A549 (cell line): ENCODE measurements around the gene PCDHGC4.

ENCODE experiments used
- CBX2 ChIP-seq: fragments of 200-600 bp; sonication (generic); IDR thresholded peaks from 2 replicates; pipeline ENCODE4 v1.6.1; 2016; ENCODE audit warnings: low read depth, mild to moderate bottlenecking, borderline replicate concordance
- CEBPB ChIP-seq, 2 experiments: fragments of >200 bp in 1 of 2; sonication (Bioruptor Twin) in 1 of 2; formaldehyde crosslinking in 1 of 2; IDR thresholded peaks; 2 replicates each; pipeline ENCODE4 v1.6.1; 2012 to 2016
- CTCF ChIP-seq: fragments of >200 bp; sonication (Bioruptor Twin); formaldehyde crosslinking; IDR thresholded peaks from 3 replicates; pipeline ENCODE4 v1.5.1; 2016
- FOSL2 ChIP-seq, 2 experiments: fragments of 450-650 bp in 1 of 2; fragments of >200 bp in 1 of 2; sonication (Bioruptor Twin) in 1 of 2; formaldehyde crosslinking; IDR thresholded peaks; 2 replicates each; pipeline versions ENCODE4 v1.5.0 to v1.6.1; 2016 to 2020; ENCODE audit warnings: mild to moderate bottlenecking in 1 of 2, moderate library complexity in 1 of 2
- HDAC2 ChIP-seq: fragments of 200-600 bp; sonication (generic); IDR thresholded peaks from 2 replicates; pipeline ENCODE4 v1.6.1; 2016
- JUN ChIP-seq, 2 experiments: fragments of >200 bp; sonication (Bioruptor Twin); formaldehyde crosslinking; IDR thresholded peaks; 2 replicates in 1 of 2; 3 replicates in 1 of 2; pipeline ENCODE4 v1.6.1; 2016 to 2017
- NR3C1 ChIP-seq: fragments of >200 bp; sonication (Bioruptor Twin); formaldehyde crosslinking; IDR thresholded peaks from 3 replicates; pipeline ENCODE4 v1.6.1; 2017
- POLR2A ChIP-seq: IDR thresholded peaks from 2 replicates; pipeline ENCODE4 v1.6.1; 2012; ENCODE audit warnings: mild to moderate bottlenecking, low read length
- RNF2 ChIP-seq: fragments of 200-600 bp; sonication (generic); IDR thresholded peaks from 2 replicates; pipeline ENCODE4 v1.6.1; 2016; ENCODE audit warnings: low read depth, mild to moderate bottlenecking, antibody characterized with exemption, moderate library complexity, borderline replicate concordance
- USF2 ChIP-seq: fragments of 450-650 bp; IDR thresholded peaks from 2 replicates; pipeline ENCODE4 v1.6.1; 2014; ENCODE audit warnings: antibody characterized with exemption
- ZNF302 ChIP-seq: fragments of 250-450 bp; sonication (Bioruptor Pico); IDR thresholded peaks from 2 replicates; pipeline ENCODE4 v1.9.0; 2021; ENCODE audit warnings: inconsistent platforms, mild to moderate bottlenecking, moderate library complexity
- TF ChIP-seq, protein P1 (sequence below): fragments of 200-600 bp; sonication (generic); IDR thresholded peaks from 2 replicates; pipeline ENCODE4 v1.6.1; 2016; ENCODE audit warnings: antibody characterized with exemption, mild to moderate bottlenecking, moderate library complexity
- TF ChIP-seq, protein P2 (sequence below): fragments of >200 bp; sonication (Bioruptor Twin); formaldehyde crosslinking; IDR thresholded peaks from 3 replicates; pipeline ENCODE4 v1.6.1; 2016

DNA sequence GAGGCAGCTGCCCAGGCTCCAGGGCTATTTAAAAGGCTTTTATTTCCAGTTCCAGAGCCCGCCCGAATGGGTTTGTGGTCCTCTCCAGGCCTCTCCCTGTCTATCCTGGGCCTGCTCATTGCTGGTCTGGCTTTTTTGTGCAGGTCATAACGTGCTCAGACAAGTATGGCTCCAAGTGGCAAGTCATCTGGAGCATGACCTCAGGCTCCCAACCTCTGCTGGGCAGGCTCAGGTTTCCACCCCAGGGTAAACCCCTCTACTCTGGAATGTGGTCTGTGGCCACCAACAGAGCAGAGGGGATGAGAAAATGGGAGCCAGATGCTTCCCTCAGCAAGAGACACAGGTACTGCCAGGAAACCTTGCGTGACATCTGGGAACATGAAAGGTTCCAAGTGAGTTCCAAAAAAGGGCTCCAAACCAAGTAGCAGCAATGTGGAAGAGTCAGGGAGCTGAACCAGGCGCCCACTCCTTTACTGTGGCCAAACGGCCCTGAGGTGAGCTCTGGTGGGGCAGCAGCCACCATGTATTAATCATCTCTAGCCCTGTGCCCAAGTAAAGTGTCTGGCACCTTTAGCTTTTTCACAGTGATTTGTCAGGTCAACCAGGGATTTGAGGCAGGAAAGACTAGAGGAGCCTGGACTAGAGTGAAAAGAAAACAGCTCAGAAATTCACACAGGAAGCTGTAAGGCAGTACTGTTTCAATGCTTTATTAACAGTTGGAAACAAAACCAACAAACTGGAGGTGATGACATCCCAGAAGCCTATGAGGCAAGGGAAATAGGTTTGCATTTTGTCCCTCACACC, 29.7 kb downstream of the PCDHGC4 start:
- TF ChIP-seq CTCF, result no peak
- no peak for TF ChIP-seq NR3C1
- no peak for TF ChIP-seq ZNF302
- TF ChIP-seq JUN (IDR thresholded peaks at IDR 0.05), result no peak
- no peak for TF ChIP-seq RNF2
- TF ChIP-seq CEBPB (IDR thresholded peaks at IDR 0.05), result no peak
- no peak for TF ChIP-seq CBX2
- TF ChIP-seq FOSL2 (IDR thresholded peaks at IDR 0.05), result no peak
- TF ChIP-seq FOSL2 (CRISPR knock-in tag; IDR thresholded peaks at IDR 0.05), result no peak
- no peak for TF ChIP-seq USF2
- no peak for TF ChIP-seq POLR2A
- TF ChIP-seq, protein P1, sequence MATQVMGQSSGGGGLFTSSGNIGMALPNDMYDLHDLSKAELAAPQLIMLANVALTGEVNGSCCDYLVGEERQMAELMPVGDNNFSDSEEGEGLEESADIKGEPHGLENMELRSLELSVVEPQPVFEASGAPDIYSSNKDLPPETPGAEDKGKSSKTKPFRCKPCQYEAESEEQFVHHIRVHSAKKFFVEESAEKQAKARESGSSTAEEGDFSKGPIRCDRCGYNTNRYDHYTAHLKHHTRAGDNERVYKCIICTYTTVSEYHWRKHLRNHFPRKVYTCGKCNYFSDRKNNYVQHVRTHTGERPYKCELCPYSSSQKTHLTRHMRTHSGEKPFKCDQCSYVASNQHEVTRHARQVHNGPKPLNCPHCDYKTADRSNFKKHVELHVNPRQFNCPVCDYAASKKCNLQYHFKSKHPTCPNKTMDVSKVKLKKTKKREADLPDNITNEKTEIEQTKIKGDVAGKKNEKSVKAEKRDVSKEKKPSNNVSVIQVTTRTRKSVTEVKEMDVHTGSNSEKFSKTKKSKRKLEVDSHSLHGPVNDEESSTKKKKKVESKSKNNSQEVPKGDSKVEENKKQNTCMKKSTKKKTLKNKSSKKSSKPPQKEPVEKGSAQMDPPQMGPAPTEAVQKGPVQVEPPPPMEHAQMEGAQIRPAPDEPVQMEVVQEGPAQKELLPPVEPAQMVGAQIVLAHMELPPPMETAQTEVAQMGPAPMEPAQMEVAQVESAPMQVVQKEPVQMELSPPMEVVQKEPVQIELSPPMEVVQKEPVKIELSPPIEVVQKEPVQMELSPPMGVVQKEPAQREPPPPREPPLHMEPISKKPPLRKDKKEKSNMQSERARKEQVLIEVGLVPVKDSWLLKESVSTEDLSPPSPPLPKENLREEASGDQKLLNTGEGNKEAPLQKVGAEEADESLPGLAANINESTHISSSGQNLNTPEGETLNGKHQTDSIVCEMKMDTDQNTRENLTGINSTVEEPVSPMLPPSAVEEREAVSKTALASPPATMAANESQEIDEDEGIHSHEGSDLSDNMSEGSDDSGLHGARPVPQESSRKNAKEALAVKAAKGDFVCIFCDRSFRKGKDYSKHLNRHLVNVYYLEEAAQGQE, result no peak
- TF ChIP-seq HDAC2, result no peak
- TF ChIP-seq, protein P2, sequence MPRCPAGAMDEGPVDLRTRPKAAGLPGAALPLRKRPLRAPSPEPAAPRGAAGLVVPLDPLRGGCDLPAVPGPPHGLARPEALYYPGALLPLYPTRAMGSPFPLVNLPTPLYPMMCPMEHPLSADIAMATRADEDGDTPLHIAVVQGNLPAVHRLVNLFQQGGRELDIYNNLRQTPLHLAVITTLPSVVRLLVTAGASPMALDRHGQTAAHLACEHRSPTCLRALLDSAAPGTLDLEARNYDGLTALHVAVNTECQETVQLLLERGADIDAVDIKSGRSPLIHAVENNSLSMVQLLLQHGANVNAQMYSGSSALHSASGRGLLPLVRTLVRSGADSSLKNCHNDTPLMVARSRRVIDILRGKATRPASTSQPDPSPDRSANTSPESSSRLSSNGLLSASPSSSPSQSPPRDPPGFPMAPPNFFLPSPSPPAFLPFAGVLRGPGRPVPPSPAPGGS, result no peak
